SK-N-SH (cell line): ENCODE data around the gene MSRB1. TPM values are rescaled to one million over a fixed set of nuclear protein-coding genes. Genes with fewer than 3 reads are reported as not detected.

Source experiments
- CTCF ChIA-PET: fragments of 300-600, 350-600 bp; formaldehyde crosslinking; extraction: SDS; loops from one replicate; lab custom pipeline; 2021; lab: Yijun Ruan, JAX
- POLR2A ChIA-PET: fragments of 350-600 bp; sonication (Branson Sonifier 250); formaldehyde crosslinking; extraction: SDS; loops from one replicate; lab custom pipeline; 2020; ENCODE audit warnings: antibody characterized with exemption, inconsistent platforms; lab: Yijun Ruan, JAX
- DNase-seq: peaks from one replicate; pipeline ENCODE4 v3.0.0; 2012
- H2AFZ ChIP-seq: fragments of 200-600 bp; sonication (generic); 2 replicates; pipeline ENCODE4 v1.8.1; 2016; ENCODE audit warnings: antibody characterized with exemption, mild to moderate bottlenecking, low read depth
- H3F3A ChIP-seq: fragments of 200-600 bp; sonication (generic); replicated peaks from 2 replicates; pipeline ENCODE3; 2016; ENCODE audit warnings: antibody characterized with exemption, mild to moderate bottlenecking; ENCODE audit not compliant: insufficient read depth
- H3K27ac ChIP-seq, 2 experiments: fragments of 200-500 bp in 1 of 2; fragments of 200-600 bp in 1 of 2; sonication (Bioruptor generic) in 1 of 2; sonication (generic), shearing (Covaris generic) in 1 of 2; 2 replicates each; pipeline versions ENCODE4 v1.5.1 to v1.6.1; 2014 to 2016; ENCODE audit warnings: low read depth in 2 of 2, inconsistent platforms in 1 of 2, low read length in 1 of 2, mild to moderate bottlenecking in 1 of 2, mixed read lengths in 1 of 2
- H3K27me3 ChIP-seq: fragments of 200-600 bp; sonication (generic), shearing (Covaris generic); 2 replicates; pipeline ENCODE4 v1.6.1; 2016; ENCODE audit warnings: mixed run types; ENCODE audit not compliant: insufficient read depth
- H3K36me3 ChIP-seq, 2 experiments: fragments of 200-500 bp in 1 of 2; fragments of 200-600 bp in 1 of 2; sonication (Bioruptor generic) in 1 of 2; sonication (generic) in 1 of 2; replicated peaks in 1 of 2; 2 replicates each; pipeline versions ENCODE3 to v1.5.1; 2014 to 2016; ENCODE audit warnings: low read length in 1 of 2, mild to moderate bottlenecking in 1 of 2; ENCODE audit not compliant: insufficient read depth in 2 of 2, control insufficient read depth in 1 of 2
- H3K4me1 ChIP-seq, 2 experiments: fragments of 200-500 bp in 1 of 2; fragments of 200-600 bp in 1 of 2; sonication (Bioruptor generic) in 1 of 2; sonication (generic), shearing (Covaris generic) in 1 of 2; 2 replicates each; pipeline versions ENCODE4 v1.5.1 to v1.6.1; 2014 to 2016; ENCODE audit warnings: low read depth in 1 of 2, low read length in 1 of 2, mixed run types in 1 of 2; ENCODE audit not compliant: insufficient read depth in 2 of 2, control insufficient read depth in 1 of 2
- H3K4me2 ChIP-seq: fragments of 200-600 bp; sonication (generic), shearing (Covaris generic); 2 replicates; pipeline ENCODE4 v1.6.1; 2017; ENCODE audit warnings: mixed run types
- H3K4me3 ChIP-seq, 2 experiments: fragments of 200-500 bp in 1 of 2; fragments of 200-600 bp in 1 of 2; sonication (Bioruptor generic) in 1 of 2; sonication (generic), shearing (Covaris generic) in 1 of 2; 2 replicates each; pipeline versions ENCODE4 v1.5.1 to v1.8.1; 2014 to 2016; ENCODE audit warnings: low read depth in 2 of 2, inconsistent platforms in 1 of 2, low read length in 1 of 2, mild to moderate bottlenecking in 1 of 2, mixed read lengths in 1 of 2, moderate library complexity in 1 of 2
- H3K79me2 ChIP-seq: fragments of 200-600 bp; sonication (generic); 2 replicates; pipeline ENCODE4 v1.8.1; 2017; ENCODE audit warnings: mild to moderate bottlenecking; ENCODE audit not compliant: insufficient read depth
- H3K9ac ChIP-seq: fragments of 200-600 bp; sonication (generic); 2 replicates; pipeline ENCODE4 v1.6.1; 2017; ENCODE audit warnings: mixed run types
- H3K9me2 ChIP-seq: fragments of 200-600 bp; sonication (generic); 2 replicates; pipeline ENCODE4 v1.6.1; 2017; ENCODE audit warnings: mixed run types
- H3K9me3 ChIP-seq: fragments of 200-600 bp; sonication (generic); 2 replicates; pipeline ENCODE4 v1.6.1; 2017; ENCODE audit warnings: mixed run types, mild to moderate bottlenecking, moderate library complexity
- H4K20me1 ChIP-seq: fragments of 200-600 bp; sonication (generic); 2 replicates; pipeline ENCODE4 v1.6.1; 2017; ENCODE audit warnings: mild to moderate bottlenecking, mixed run types; ENCODE audit not compliant: insufficient read depth
- CHD2 ChIP-seq: fragments of 150-350 bp; IDR thresholded peaks from 2 replicates; pipeline ENCODE4 v1.6.1; 2018; ENCODE audit warnings: low read length; ENCODE audit not compliant: partially characterized antibody
- ELF1 ChIP-seq: IDR thresholded peaks from 2 replicates; pipeline ENCODE4 v1.4.0; 2012
- EP300 ChIP-seq, 2 experiments: IDR thresholded peaks; 2 replicates each; pipeline versions ENCODE4 v1.4.0 to v1.6.1; 2012; ENCODE audit warnings: borderline replicate concordance in 1 of 2, low read depth in 1 of 2, low read length in 1 of 2
- FOSL2 ChIP-seq: IDR thresholded peaks from 2 replicates; pipeline ENCODE4 v1.4.0; 2012; ENCODE audit warnings: low read depth, mild to moderate bottlenecking, moderate library complexity, borderline replicate concordance
- FOXJ3 ChIP-seq: sonication (generic); formaldehyde crosslinking; IDR thresholded peaks from 2 replicates; pipeline ENCODE4 v1.5.1; 2020; ENCODE audit warnings: mild to moderate bottlenecking, missing genetic modification reagents
- FOXM1 ChIP-seq: IDR thresholded peaks from 2 replicates; pipeline ENCODE4 v1.4.0; 2012; ENCODE audit warnings: low read depth, mild to moderate bottlenecking
- GATA2 ChIP-seq: sonication (generic); formaldehyde crosslinking; IDR thresholded peaks from 2 replicates; pipeline ENCODE4 v1.5.0; 2020; ENCODE audit warnings: mild to moderate bottlenecking, missing genetic modification reagents
- JUND ChIP-seq: IDR thresholded peaks from 2 replicates; pipeline ENCODE4 v1.4.0; 2012
- MAX ChIP-seq: IDR thresholded peaks from 2 replicates; pipeline ENCODE4 v1.4.0; 2012; ENCODE audit warnings: low read depth
- NRF1 ChIP-seq: IDR thresholded peaks from 2 replicates; pipeline ENCODE4 v1.6.1; 2012; ENCODE audit warnings: low read depth, mild to moderate bottlenecking, low read length
- PBX3 ChIP-seq: IDR thresholded peaks from 2 replicates; pipeline ENCODE4; 2012
- RAD21 ChIP-seq: IDR thresholded peaks from 2 replicates; pipeline ENCODE4 v1.6.1; 2012; ENCODE audit warnings: mild to moderate bottlenecking, low read length
- RCOR1 ChIP-seq: fragments of 150-350 bp; IDR thresholded peaks from 2 replicates; pipeline ENCODE4 v1.6.1; 2017; ENCODE audit warnings: antibody characterized with exemption, low read length
- REST ChIP-seq: IDR thresholded peaks from 2 replicates; pipeline ENCODE4 v1.6.1; 2012; ENCODE audit warnings: mild to moderate bottlenecking, low read depth, low read length, moderate library complexity
- SIN3A ChIP-seq: IDR thresholded peaks from 2 replicates; pipeline ENCODE4 v1.6.1; 2012; ENCODE audit warnings: low read depth, mild to moderate bottlenecking, low read length, moderate library complexity, borderline replicate concordance
- SMC3 ChIP-seq: IDR thresholded peaks from 2 replicates; pipeline ENCODE4 v1.6.1; 2012; ENCODE audit warnings: low read depth, low read length, improper control_type of control experiment
- TCF12 ChIP-seq: IDR thresholded peaks from 2 replicates; pipeline ENCODE4 v1.4.0; 2012
- TEAD4 ChIP-seq: IDR thresholded peaks from 2 replicates; pipeline ENCODE4 v1.4.0; 2012; ENCODE audit warnings: mild to moderate bottlenecking, borderline replicate concordance; ENCODE audit not compliant: insufficient read depth
- USF1 ChIP-seq: IDR thresholded peaks from 2 replicates; pipeline ENCODE4 v1.4.0; 2012; ENCODE audit warnings: low read depth, borderline replicate concordance
- YY1 ChIP-seq: IDR thresholded peaks from 2 replicates; pipeline ENCODE4 v1.4.0; 2012; ENCODE audit warnings: low read depth, mild to moderate bottlenecking
- ZBTB33 ChIP-seq: IDR thresholded peaks from 2 replicates; pipeline ENCODE4 v1.4.0; 2012; ENCODE audit warnings: low read depth, borderline replicate concordance
- WGBS: methylation state at CpG from one replicate; pipeline ENCODE4 v1.1.6; 2017; ENCODE audit warnings: low lambda C conversion rate; 5-methylcytosine and 5-hydroxymethylcytosine counted together
- polyA plus RNA-seq, 3 experiments: library from polyadenylated mRNA; depleted of rRNA; stranded (reverse); fragments of >200 nt; gene quantifications; 2 replicates each; pipeline ENCODE4 v1.2.3, GENCODE V29; 2012

Gene MSRB1
- polyA plus RNA-seq, 1 of the 3 experiments (the other 2 are of a cell fraction), result 31.4 TPM

- TF ChIP-seq GATA2 (CRISPR knock-in tag) (no peak), CHD2 (no peak), FOSL2 (no peak), YY1 (no peak), USF1 (no peak), FOXM1 (no peak), FOXJ3 (no peak), EP300 (IDR thresholded peaks at IDR 0.05; ENCODE audit: borderline replicate concordance in 1 of 2, low read depth in 1 of 2, low read length in 1 of 2) (no peak), ELF1 (no peak), SMC3 (no peak), TCF12 (no peak)
- TF ChIP-seq, all 33 proteins: peak for 0
These were observed 31.4 kb upstream of the MSRB1 start (continued) for GRCh38 chr16:1974157-1975070.

GRCh38 chr16:1973461-1974156 is 30.6 kb upstream of the MSRB1 start:
- Histone ChIP-seq H3K27ac (no peak overlapping the region), H3K9me3 (no peaks in the 10 kb centered on the region), H3K36me3 (peaks cover 7 to 46% of the 10 kb centered on the region in 2 experiments), H3F3A (peaks cover 4% of the 10 kb centered on the region), H3K4me3 (no peak overlapping the region), H3K79me2 (peaks cover 29% of the 10 kb centered on the region), H3K9me2 (no peaks in the 10 kb centered on the region), H3K4me2 (0 out of 2 replicates have a peak overlapping the region, but pooled peaks have one; percentile 87), H3K4me1 (peaks cover 0 to 9% of the 10 kb centered on the region in 2 experiments; a peak in 1 of 4 replicates), H3K27me3 (no peaks in the 10 kb centered on the region), H3K9ac (no peak overlapping the region), H2AFZ (no peak overlapping the region), H4K20me1 (no peaks in the 10 kb centered on the region)
- CTCF ChIA-PET, result no interaction called here
- POLR2A ChIA-PET, result no interaction called here
- DNase-seq, result no peak
- WGBS, result 81% methylated on average over 14 of the region's 16 CpGs
- TF ChIP-seq MAX (no peak), NRF1 (no peak), YY1 (no peak), PBX3 (no peak), SIN3A (no peak), REST (no peak), TEAD4 (no peak), FOSL2 (no peak), RAD21 (no peak), RCOR1 (no peak), JUND (no peak), ZBTB33 (no peak)
